NCI-H460 (cell line): Measurements from ENCODE around the gene MIS12. TPM values are rescaled to one million over a fixed set of nuclear protein-coding genes. Genes with fewer than 3 reads are reported as not detected.

ENCODE experiments used
- DNase-seq: peaks from one replicate; pipeline ENCODE4 v3.0.0-alpha.2; 2016; ENCODE audit warnings: low read depth; ENCODE audit errors: extremely low read depth
- total RNA-seq: library from RNA; depleted of rRNA; stranded (reverse); fragments of >200 nt; shearing (Covaris generic); gene quantifications from 2 replicates; pipeline ENCODE4 v1.2.3, GENCODE V29; 2014; rRNA removed

Gene MIS12
- total RNA-seq, 1 experiment from 2014 or later, result 33.4 TPM

- no peak for DNase-seq
Measured at GRCh38 chr17:5532581-5532980, 46.2 kb downstream of the MIS12 start.

- DNase-seq, result no peak
Measured at GRCh38 chr17:5533486-5534315, 47.3 kb downstream of the MIS12 start.

- DNase-seq, result no peak
Measured at GRCh38 chr17:5535436-5535835, 49.1 kb downstream of the MIS12 start.

GRCh38 chr17:5536866-5537650 is 50.7 kb downstream of the MIS12 start:
- DNase-seq, result no peak

- no peak for DNase-seq
Measured at GRCh38 chr17:5539286-5539685, 52.9 kb downstream of the MIS12 start.

GRCh38 chr17:5540321-5540720 is 54.0 kb downstream of the MIS12 start:
- no peak for DNase-seq

Other genes starting within 250 kb of the MIS12 start
- gene RABEP1, start 204.3 kb upstream of the MIS12 start, total RNA-seq, result 48.6 and 54.2 TPM in 2 replicates
- 219 and 243 TPM in 2 replicates for gene NUP88, start 66.9 kb upstream of the MIS12 start, total RNA-seq
- 58.9 and 78.3 TPM in 2 replicates for gene RPAIN, start 66.4 kb upstream of the MIS12 start, total RNA-seq
- 725 and 734 TPM in 2 replicates for gene C1QBP, start 47.4 kb upstream of the MIS12 start, total RNA-seq
- gene DHX33, start 17.6 kb upstream of the MIS12 start, total RNA-seq, result 21.2 and 23.6 TPM in 2 replicates
- 60.3 and 79.4 TPM in 2 replicates for gene DERL2, start 388 bp upstream of the MIS12 start, total RNA-seq
- 1.4 and 1.5 TPM in 2 replicates for gene NLRP1, start 97.9 kb downstream of the MIS12 start, total RNA-seq